ENCODE results near the gene NRXN3. TPM values are rescaled to one million over a fixed set of nuclear protein-coding genes. Genes with fewer than 3 reads are reported as not detected.

NRXN3 gene
- total and polyA plus RNA-seq, 2 donors (not counting 1 experiment from before 2014, with no cell fraction given): not detected

- Mint-ChIP-seq H3K4me1 (no peaks in the 10 kb centered on the region), H3K9me3 (ENCODE audit: insufficient read depth) (no peaks in the 10 kb centered on the region), H3K4me3 (no peak overlapping the region), H3K27ac (no peak overlapping the region), H3K27me3 (no peaks in the 10 kb centered on the region)
- H3K4me2 ChIP-seq (replicated peaks; ENCODE audit: low read depth, low read length, poor library complexity, severe bottlenecking): no peak overlapping the region
- ChIA-PET POLR2A (no interaction called here), CTCF (no interaction called here)
- ATAC-seq (ENCODE audit: low read depth) (no peak), DNase-seq (no peak)
- no peaks in the 10 kb centered on the region for H3K36me3 ChIP-seq (replicated peaks in 1 of 2; ENCODE audit: control extremely low read depth in 1 of 2, control insufficient read depth in 1 of 2, extremely low read depth in 1 of 2, insufficient read depth in 2 of 2, low read length in 1 of 2)
- no peaks in the 10 kb centered on the region for H3K27me3 ChIP-seq (replicated peaks in 1 of 4; ENCODE audit: control extremely low read depth in 1 of 4, control insufficient read depth in 3 of 4, insufficient read depth in 4 of 4, low read length in 3 of 4)
- no peak overlapping the region for H2AFZ ChIP-seq (ENCODE audit: insufficient read depth, low read depth, low read length, poor library complexity, severe bottlenecking)
- no peak overlapping the region for H3K27ac ChIP-seq (ENCODE audit: low read length in 2 of 2)
- H3K9me3 ChIP-seq (ENCODE audit: control extremely low read depth in 1 of 3, control insufficient read depth in 2 of 3, insufficient read depth in 1 of 3, low read length in 2 of 3): peaks cover 0 to 14% (median 0%) of the 10 kb centered on the region in 3 donors
- H3K4me1 ChIP-seq (ENCODE audit: control insufficient read depth in 2 of 2, insufficient read depth in 2 of 2, low read length in 2 of 2): no peaks in the 10 kb centered on the region
- H3K9ac ChIP-seq (ENCODE audit: low read length): no peak overlapping the region
- H4K20me1 ChIP-seq (ENCODE audit: control insufficient read depth, insufficient read depth, low read length, poor library complexity, severe bottlenecking): no peaks in the 10 kb centered on the region
- WGBS (ENCODE audit: insufficient coverage): 94% methylated on average over 8 of the region's 12 CpGs
- TF ChIP-seq EZH2 (IDR thresholded peaks at IDR 0.05; ENCODE audit: borderline replicate concordance, insufficient read depth, low read depth, low read length, poor library complexity, severe bottlenecking): no peak
- no peak for TF ChIP-seq CTCF (IDR thresholded peaks at IDR 0.05)
- intact Hi-C loops (cut with micrococcal nuclease): no loop called here
- H3K79me2 ChIP-seq (ENCODE audit: control insufficient read depth, insufficient read depth, low read length): no peaks in the 10 kb centered on the region
- no peak overlapping the region for H3K4me3 ChIP-seq (ENCODE audit: control extremely low read depth in 1 of 5, extremely low read depth in 1 of 5, insufficient read depth in 1 of 5, low read depth in 2 of 5, low read length in 4 of 5)
Measured at GRCh38 chr14:79862045-79862444, 1691.9 kb downstream of the NRXN3 start.

- WGBS (ENCODE audit: insufficient coverage): no CpG with 5 or more reads among the region's 1 CpG
- Mint-ChIP-seq H3K27ac (no peak overlapping the region), H3K4me1 (no peaks in the 10 kb centered on the region), H3K27me3 (no peaks in the 10 kb centered on the region), H3K9me3 (ENCODE audit: insufficient read depth) (peaks cover 4% of the 10 kb centered on the region), H3K4me3 (no peak overlapping the region)
- H3K36me3 ChIP-seq (replicated peaks in 1 of 2; ENCODE audit: control extremely low read depth in 1 of 2, control insufficient read depth in 1 of 2, extremely low read depth in 1 of 2, insufficient read depth in 2 of 2, low read length in 1 of 2): no peaks in the 10 kb centered on the region
- ChIA-PET POLR2A (no interaction called here), CTCF (no interaction called here)
- H2AFZ ChIP-seq (ENCODE audit: insufficient read depth, low read depth, low read length, poor library complexity, severe bottlenecking): no peak overlapping the region
- H3K4me1 ChIP-seq (ENCODE audit: control insufficient read depth in 2 of 2, insufficient read depth in 2 of 2, low read length in 2 of 2): no peaks in the 10 kb centered on the region
- H3K4me3 ChIP-seq (ENCODE audit: control extremely low read depth in 1 of 5, extremely low read depth in 1 of 5, insufficient read depth in 1 of 5, low read depth in 2 of 5, low read length in 4 of 5): no peak overlapping the region
- no peak for ATAC-seq (ENCODE audit: low read depth)
- H3K9ac ChIP-seq (ENCODE audit: low read length): no peak overlapping the region
- no peak overlapping the region for H3K4me2 ChIP-seq (replicated peaks; ENCODE audit: low read depth, low read length, poor library complexity, severe bottlenecking)
- TF ChIP-seq EZH2 (IDR thresholded peaks at IDR 0.05; ENCODE audit: borderline replicate concordance, insufficient read depth, low read depth, low read length, poor library complexity, severe bottlenecking) (no peak), CTCF (IDR thresholded peaks at IDR 0.05) (no peak)
- no peaks in the 10 kb centered on the region for H3K27me3 ChIP-seq (replicated peaks in 1 of 4; ENCODE audit: control extremely low read depth in 1 of 4, control insufficient read depth in 3 of 4, insufficient read depth in 4 of 4, low read length in 3 of 4)
- no peak overlapping the region for H3K27ac ChIP-seq (ENCODE audit: low read length in 2 of 2)
- DNase-seq: no peak
- peaks cover 0 to 4% (median 0%) of the 10 kb centered on the region in 3 donors for H3K9me3 ChIP-seq (ENCODE audit: control extremely low read depth in 1 of 3, control insufficient read depth in 2 of 3, insufficient read depth in 1 of 3, low read length in 2 of 3)
- intact Hi-C loops (cut with micrococcal nuclease): no loop called here
- H4K20me1 ChIP-seq (ENCODE audit: control insufficient read depth, insufficient read depth, low read length, poor library complexity, severe bottlenecking): no peaks in the 10 kb centered on the region
- H3K79me2 ChIP-seq (ENCODE audit: control insufficient read depth, insufficient read depth, low read length): no peaks in the 10 kb centered on the region
Measured at GRCh38 chr14:79871136-79871535, 1701.0 kb downstream of the NRXN3 start.
